Measurements from ENCODE around the gene SLC4A1AP.

Gene SLC4A1AP

GRCh38 chr2:27704342-27704876 is 40.7 kb downstream of the SLC4A1AP start:
- no peak for DNase-seq

GRCh38 chr2:27705851-27706622 is 42.3 kb downstream of the SLC4A1AP start:
- peak; percentile 40 for DNase-seq

- no peak for DNase-seq
Measured at GRCh38 chr2:27707462-27708256, 44.0 kb downstream of the SLC4A1AP start.

- DNase-seq: no peak
Measured at GRCh38 chr2:27708257-27708654, 44.6 kb downstream of the SLC4A1AP start.

DNA sequence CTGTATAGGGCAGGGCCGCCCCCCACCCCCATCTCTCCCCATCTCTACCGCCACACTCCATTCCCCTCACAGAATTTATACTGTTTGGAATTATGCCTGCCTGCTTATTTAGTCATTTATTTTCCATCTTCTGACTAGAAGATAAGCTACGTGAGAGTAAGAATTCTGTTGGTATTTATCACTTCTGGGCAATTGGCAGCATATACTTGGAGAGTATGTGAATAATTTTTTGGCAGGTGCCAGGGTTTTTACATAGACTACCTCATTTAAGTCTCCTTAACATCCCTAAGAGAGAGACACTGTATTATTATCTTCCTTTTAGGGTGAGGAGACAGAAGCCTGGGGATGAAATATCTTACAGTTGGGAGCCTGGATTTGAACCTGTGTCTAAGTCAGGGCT is 45.0 kb downstream of the SLC4A1AP start:
- DNase-seq: no peak

DNA sequence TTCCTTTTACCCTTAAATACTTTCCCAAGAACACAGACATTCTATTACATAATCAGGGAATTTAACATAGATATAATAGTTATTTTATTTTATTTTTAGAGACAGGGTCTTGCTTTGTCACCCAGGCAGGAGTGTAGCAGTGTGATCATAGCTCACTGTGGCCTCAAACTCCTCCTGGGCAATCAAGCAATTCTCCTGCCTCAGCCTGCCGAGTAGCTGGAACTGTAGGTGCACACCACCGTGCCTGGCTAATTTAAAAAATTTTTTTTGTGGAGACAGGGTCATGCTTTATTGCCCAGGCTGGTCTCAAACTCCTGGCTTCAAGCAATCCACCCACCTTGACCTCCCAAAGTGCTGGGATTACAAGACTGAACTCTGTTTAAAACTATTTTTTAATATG is 45.6 kb downstream of the SLC4A1AP start:
- DNase-seq: no peak

DNA sequence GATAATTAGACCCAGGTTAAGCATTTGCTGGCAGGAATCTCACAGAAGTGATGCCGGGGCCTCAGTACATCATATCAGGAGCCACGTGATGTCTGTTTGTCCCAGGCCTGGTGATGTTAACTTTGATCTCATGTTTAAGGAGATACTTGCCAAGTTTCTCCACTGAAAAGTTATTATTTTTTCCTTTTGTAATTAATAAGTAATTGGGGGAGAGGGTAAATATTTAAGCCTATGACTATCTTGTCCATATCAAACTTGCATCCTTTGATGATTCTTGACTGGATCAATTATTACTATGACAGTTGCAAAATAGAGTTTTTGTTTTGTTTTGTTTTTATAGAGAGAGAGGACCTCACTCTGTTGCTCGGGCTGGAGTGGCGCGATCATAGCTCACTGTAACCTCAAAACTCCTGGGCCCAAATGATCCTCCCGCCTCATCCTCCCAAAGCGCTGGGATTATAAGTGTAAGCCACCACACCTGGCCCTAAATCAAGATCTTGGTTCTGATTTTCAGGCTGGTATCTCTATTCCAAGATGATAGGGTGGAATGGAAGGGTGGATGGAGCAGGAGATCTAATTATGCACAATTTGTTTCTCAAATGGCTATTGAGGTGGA is 46.4 kb downstream of the SLC4A1AP start:
- DNase-seq: no peak

DNA sequence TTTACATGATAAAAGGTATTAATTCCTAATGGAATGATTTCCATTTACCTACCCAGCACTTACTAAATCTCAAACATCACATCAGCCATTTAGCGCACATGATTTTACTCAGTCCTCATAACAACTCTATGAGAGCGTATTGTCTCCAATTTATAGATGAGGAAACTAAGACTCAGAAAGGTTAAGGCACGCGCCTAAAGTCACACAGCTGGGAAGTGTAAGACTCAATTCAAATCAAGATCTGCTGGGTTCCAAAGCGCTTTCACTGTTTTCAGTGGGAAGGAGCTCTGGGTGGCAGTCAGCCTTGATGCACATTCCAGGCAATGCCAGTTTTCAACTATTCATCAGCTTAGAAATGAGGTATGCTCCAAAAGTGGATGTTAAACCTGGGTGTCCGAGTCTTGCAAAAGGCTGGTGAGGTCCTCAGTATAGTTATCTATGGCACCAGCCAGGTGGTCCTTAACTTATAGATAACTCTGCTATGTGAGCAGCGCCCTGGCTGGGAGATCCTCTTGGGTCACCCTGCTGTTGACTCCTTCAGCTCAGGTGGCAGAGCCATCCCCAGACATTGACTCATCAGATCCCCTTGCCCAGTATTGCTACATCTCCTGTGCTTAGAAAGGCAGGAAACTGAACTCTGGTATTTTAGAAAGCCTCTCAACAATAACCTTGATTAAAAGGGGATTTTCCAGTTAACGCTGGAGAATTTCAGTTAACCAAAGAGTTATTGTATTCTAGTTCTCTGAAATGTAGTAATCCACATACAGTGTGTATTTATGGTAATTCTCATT is 47.1 kb downstream of the SLC4A1AP start:
- DNase-seq: no peak

DNA sequence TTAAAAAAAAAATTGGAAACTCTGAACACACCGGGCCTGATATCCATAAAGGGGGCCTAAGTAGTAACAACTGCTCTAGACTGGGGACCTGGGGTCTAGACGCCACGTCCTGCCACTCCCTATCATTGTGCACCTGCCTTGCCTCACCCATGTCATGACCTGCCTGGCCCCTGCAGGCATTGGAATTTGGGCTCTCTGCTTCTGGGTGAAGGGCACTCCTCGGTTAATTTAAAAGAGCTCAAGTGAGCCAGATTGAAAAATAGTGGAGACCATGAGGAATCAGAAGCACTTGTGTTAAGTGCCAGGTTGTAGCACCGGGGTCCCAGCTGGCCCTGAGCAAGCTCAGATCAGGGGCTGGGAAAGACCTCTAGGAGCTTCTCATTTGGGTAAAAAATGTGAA is 48.1 kb downstream of the SLC4A1AP start:
- no peak for DNase-seq

GRCh38 chr2:27712522-27712921 is 48.8 kb downstream of the SLC4A1AP start:
- DNase-seq: peak; percentile 18

- no peak for DNase-seq
Measured at GRCh38 chr2:27713201-27713600, 49.5 kb downstream of the SLC4A1AP start.

DNA sequence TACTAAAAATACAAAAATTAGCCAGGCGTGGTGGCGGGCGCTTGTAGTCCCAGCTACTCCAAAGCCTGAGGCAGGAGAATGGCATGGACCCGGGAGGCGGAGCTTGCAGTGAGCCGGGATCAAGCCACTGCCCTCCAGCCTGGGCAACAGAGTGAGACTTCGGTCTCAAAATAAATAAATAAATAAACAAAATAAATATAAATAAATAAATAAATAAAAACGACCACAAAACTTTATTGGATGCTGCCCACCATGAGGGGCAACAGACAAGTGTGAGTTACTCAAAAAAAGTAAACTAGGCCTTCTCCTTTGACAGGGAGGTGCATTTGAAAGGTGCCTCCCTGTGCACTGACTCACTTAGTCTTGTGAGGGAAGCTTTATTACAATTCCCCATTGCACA is 50.4 kb downstream of the SLC4A1AP start:
- no peak for DNase-seq

DNA sequence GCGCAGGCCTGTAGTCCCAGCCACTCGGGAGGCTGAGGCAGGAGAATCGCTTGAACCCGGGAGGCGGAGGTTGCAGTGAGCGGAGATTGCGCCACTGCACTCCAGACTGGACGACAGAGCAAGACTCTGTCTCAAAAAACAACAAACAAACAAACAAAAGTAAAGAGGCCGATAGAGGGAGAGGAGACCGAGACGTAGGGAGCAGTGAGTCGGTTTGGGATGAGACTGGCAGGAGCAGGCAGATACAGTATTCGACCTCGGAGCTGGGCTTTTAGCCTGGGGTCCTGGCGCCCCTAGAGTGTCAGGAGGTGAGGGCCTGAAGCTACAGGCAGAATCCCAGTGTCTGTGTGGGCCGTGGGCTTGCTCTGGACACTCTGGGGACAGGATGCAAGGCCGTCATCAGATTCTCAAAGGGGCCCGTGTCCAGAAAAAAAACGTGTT is 51.2 kb downstream of the SLC4A1AP start:
- DNase-seq: no peak

DNA sequence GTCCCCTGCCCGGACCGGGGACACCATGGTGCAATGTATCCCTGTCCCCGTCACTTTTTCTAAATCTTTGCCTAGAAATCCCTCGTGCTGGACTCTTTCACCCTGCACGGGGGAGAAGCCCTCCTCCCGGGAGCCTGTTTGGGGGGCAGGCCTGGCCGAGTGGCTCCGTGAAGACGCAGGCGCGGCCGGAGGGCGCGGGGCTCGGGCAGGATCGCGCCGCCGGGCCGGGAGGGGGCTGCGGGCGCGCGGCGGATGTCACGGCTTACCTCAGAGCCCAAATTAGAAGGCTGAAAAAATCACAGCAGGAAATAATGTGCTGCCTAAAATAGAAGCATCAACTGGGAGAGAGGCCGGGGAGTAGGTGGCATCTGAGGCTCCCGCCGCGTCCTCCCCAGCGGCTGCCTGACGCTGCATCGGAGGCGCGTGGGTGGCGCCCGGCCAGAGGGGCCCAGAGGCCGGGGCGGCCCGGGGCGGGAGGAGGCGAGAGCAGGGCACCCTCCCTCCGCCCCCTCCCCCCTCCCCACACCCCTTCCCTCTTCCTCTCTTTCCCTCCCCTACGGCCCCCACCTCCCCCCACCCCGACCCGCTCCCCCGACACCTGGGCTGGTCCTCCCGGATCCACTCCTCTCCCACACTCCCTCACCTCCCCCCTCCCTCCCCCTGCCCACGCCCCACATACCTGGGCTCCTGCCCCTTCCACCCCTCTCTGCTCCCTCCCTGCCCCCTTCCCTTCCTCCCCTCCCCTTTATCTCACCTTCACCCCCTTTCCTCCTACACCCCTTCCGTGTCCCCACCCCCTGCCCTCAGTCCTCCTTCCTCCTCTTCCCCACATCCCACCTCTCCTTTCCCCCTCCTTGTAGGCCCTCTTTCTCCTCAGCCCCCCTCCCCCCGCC is 51.9 kb downstream of the SLC4A1AP start:
- DNase-seq: no peak

- no peak for DNase-seq
Measured at GRCh38 chr2:27716301-27717069, 52.8 kb downstream of the SLC4A1AP start.

- no peak for DNase-seq
Measured at GRCh38 chr2:27717070-27717795, 53.5 kb downstream of the SLC4A1AP start.

GRCh38 chr2:27720004-27720551 is 56.4 kb downstream of the SLC4A1AP start:
- peak; percentile 57 for DNase-seq

DNA sequence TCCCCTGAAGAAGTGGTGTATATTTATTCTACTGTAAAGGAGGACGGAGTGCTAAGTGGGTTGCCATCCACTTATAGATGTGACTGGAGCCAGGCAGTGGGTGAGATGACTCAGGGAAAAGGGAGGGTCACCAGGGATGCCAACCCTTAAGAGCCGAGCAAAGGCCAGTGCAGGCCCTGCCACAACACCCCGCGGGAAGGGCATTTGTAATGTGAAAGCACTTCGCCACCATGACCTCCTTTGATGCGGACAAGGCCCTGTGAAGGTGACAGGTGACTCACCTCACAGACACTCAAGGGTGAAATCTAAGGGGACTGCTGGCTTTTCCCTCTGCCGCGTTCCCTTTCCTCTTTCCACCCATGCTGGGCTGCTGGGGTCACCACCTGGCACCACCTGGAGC is 57.6 kb downstream of the SLC4A1AP start:
- DNase-seq: no peak

DNA sequence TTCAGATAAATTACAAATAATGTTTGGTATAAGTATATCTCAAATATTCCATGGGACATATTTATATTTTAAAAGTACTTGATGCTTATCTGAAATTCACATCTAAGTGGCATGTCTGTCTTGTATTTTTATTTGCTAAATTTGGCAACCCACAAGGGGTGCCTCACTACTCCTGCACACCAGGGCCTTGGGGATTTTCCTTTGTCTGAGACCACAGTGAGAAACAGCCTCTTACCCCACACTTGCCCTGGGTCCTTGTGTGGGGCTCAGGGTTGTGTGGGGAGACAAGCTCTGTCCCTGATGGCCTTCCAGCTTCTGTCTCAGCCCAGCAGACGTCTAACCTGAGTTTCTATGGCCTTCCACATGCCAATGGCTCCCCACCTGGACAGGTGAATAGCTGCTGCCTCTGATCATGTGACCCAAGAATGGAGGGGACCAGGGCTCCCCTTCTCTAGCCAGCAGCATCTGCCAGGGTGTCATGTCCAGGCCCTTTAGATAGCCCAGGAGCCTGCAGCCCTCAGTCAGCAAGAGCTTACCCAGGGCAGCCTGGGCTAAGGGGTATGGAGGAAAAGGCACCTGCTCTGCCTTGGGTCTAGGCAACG is 58.3 kb downstream of the SLC4A1AP start:
- no peak for DNase-seq

Measured in MV-4-11 (cell line).